ENCODE results near the gene FARP1.

FARP1 gene

DNA sequence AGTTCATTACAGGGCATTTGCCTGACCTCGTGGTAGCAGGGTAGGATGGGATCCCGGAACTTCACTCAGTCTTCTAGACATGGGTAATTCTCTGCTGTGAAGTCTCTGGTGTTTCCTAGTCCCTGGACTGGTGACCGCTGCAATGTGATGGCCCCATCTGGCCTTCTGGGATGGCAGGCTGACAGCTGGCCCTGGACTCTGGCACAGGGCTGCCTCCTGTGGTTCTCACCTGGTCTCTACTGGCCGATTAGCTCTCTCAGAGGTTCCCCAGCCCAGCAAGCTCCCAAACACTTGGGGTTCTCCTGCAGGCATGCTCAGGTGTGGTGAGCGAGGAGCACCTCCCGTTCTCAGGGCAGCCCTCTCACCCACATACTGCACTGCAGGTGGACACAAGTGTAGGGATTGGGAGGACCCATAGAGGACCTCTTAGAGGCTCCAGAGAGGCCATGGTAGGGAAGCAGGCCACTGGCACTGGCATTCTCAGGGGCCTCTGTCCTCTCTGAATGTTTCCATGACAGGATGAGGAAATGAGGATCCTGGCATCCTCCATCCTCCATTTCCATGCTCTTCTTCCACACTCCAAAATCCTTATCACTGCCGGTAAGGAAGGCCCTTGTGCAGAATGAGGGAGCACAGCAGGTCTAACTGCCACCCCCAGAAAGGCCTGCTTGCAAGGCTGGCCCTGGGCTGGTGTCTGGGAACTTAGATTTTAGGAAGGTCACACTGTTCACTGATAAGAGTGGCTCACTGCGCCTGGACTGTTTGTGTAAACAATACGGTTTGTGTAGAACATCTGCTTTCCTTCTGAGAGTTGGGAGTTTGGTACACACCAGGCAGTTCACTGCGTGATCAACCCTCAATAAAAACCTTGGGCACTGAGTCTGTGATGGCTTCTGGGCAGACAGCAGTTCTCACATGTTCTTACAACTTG is 31.5 kb upstream of the FARP1 start:
- no peak overlapping the region for H3K4me3 ChIP-seq (ENCODE audit: low read length)
- no peaks in the 10 kb centered on the region for H4K20me1 ChIP-seq (ENCODE audit: control insufficient read depth, insufficient read depth, low read depth, low read length)
- no peaks in the 10 kb centered on the region for H3K27me3 ChIP-seq (ENCODE audit: control insufficient read depth, low read length)
- H3K9me3 ChIP-seq (ENCODE audit: control insufficient read depth, insufficient read depth, low read length), result no peaks in the 10 kb centered on the region
- no peaks in the 10 kb centered on the region for H3K4me1 ChIP-seq (ENCODE audit: control insufficient read depth, low read length)
- no peaks in the 10 kb centered on the region for H3K79me2 ChIP-seq (ENCODE audit: control insufficient read depth, low read length)
- no peak overlapping the region for H3K27ac ChIP-seq (ENCODE audit: low read depth, low read length)
- no peaks in the 10 kb centered on the region for H3K36me3 ChIP-seq (ENCODE audit: control insufficient read depth, low read length)
- no peaks in the 10 kb centered on the region for H3K9me2 ChIP-seq (replicated peaks; ENCODE audit: control insufficient read depth, low read length)
- TF ChIP-seq, protein P1, sequence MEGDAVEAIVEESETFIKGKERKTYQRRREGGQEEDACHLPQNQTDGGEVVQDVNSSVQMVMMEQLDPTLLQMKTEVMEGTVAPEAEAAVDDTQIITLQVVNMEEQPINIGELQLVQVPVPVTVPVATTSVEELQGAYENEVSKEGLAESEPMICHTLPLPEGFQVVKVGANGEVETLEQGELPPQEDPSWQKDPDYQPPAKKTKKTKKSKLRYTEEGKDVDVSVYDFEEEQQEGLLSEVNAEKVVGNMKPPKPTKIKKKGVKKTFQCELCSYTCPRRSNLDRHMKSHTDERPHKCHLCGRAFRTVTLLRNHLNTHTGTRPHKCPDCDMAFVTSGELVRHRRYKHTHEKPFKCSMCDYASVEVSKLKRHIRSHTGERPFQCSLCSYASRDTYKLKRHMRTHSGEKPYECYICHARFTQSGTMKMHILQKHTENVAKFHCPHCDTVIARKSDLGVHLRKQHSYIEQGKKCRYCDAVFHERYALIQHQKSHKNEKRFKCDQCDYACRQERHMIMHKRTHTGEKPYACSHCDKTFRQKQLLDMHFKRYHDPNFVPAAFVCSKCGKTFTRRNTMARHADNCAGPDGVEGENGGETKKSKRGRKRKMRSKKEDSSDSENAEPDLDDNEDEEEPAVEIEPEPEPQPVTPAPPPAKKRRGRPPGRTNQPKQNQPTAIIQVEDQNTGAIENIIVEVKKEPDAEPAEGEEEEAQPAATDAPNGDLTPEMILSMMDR (IDR thresholded peaks at IDR 0.05; ENCODE audit: low read depth, low read length, poor library complexity, severe bottlenecking), result no peak
- no peak for TF ChIP-seq EZH2phosphoT487 (IDR thresholded peaks at IDR 0.05; ENCODE audit: borderline replicate concordance, low read length)
- no peaks in the 10 kb centered on the region for H3F3A ChIP-seq (ENCODE audit: control insufficient read depth, insufficient read depth)
- no peak overlapping the region for H3K4me2 ChIP-seq (ENCODE audit: low read length)

DNA sequence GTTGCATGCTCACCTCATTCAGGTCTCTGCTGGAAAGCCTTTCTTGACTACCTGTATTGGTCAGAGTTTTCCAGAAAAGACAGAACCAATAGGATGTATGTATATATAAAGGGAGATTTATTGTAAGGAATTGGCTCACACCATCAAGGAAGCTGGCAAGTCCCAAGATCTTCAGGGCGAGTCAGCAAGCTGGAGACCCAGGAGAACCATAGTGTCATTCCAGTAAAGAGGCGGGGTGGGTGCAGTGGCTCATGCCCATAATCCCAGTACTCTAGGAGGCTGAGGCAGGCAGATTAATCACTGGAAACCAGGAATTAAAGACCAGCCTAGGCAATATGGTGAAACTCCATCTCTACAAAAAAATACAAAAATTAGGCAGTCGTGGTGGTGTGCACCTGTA is 30.4 kb upstream of the FARP1 start:
- no peak overlapping the region for H3K27ac ChIP-seq (ENCODE audit: low read depth, low read length)
- H3K27me3 ChIP-seq (ENCODE audit: control insufficient read depth, low read length), result no peaks in the 10 kb centered on the region
- H3K4me1 ChIP-seq (ENCODE audit: control insufficient read depth, low read length), result no peaks in the 10 kb centered on the region
- H3K36me3 ChIP-seq (ENCODE audit: control insufficient read depth, low read length), result no peaks in the 10 kb centered on the region
- no peaks in the 10 kb centered on the region for H3K79me2 ChIP-seq (ENCODE audit: control insufficient read depth, low read length)
- H3K4me2 ChIP-seq (ENCODE audit: low read length), result no peak overlapping the region
- H3K4me3 ChIP-seq (ENCODE audit: low read length), result no peak overlapping the region
- no peaks in the 10 kb centered on the region for H3K9me3 ChIP-seq (ENCODE audit: control insufficient read depth, insufficient read depth, low read length)
- no peaks in the 10 kb centered on the region for H4K20me1 ChIP-seq (ENCODE audit: control insufficient read depth, insufficient read depth, low read depth, low read length)
- TF ChIP-seq, protein P1 (IDR thresholded peaks at IDR 0.05; ENCODE audit: low read depth, low read length, poor library complexity, severe bottlenecking), result no peak
- no peak for TF ChIP-seq EZH2phosphoT487 (IDR thresholded peaks at IDR 0.05; ENCODE audit: borderline replicate concordance, low read length)
- no peaks in the 10 kb centered on the region for H3F3A ChIP-seq (ENCODE audit: control insufficient read depth, insufficient read depth)
- no peaks in the 10 kb centered on the region for H3K9me2 ChIP-seq (replicated peaks; ENCODE audit: control insufficient read depth, low read length)

DNA sequence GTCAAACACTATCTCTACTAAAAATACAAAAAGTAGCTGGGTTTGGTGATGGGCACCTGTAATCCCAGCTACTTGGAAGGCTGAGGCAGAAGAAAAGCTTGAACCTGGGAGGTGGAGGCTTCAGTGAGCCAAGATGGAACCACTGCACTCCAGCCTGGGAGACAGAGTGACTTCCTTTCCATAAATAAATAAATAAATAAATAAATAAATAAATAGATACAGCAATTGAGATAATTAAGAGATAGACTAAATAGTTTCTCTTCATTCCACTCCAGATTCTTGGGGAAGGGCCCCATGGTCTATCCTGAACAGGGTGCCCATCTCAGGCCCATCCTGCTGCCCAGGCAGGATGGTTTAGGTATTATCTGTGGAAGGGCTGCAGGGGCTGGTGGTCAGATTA is 24.0 kb upstream of the FARP1 start:
- Histone ChIP-seq H3K27ac (ENCODE audit: low read depth, low read length) (no peak overlapping the region), H3F3A (ENCODE audit: control insufficient read depth, insufficient read depth) (no peaks in the 10 kb centered on the region), H3K27me3 (ENCODE audit: control insufficient read depth, low read length) (no peaks in the 10 kb centered on the region), H3K4me2 (ENCODE audit: low read length) (no peak overlapping the region), H3K9me2 (replicated peaks; ENCODE audit: control insufficient read depth, low read length) (no peaks in the 10 kb centered on the region), H4K20me1 (ENCODE audit: control insufficient read depth, insufficient read depth, low read depth, low read length) (no peaks in the 10 kb centered on the region), H3K4me1 (ENCODE audit: control insufficient read depth, low read length) (no peaks in the 10 kb centered on the region), H3K79me2 (ENCODE audit: control insufficient read depth, low read length) (no peaks in the 10 kb centered on the region), H3K9me3 (ENCODE audit: control insufficient read depth, insufficient read depth, low read length) (no peaks in the 10 kb centered on the region), H3K4me3 (ENCODE audit: low read length) (no peak overlapping the region), H3K36me3 (ENCODE audit: control insufficient read depth, low read length) (no peaks in the 10 kb centered on the region)
- TF ChIP-seq, protein P1 (IDR thresholded peaks at IDR 0.05; ENCODE audit: low read depth, low read length, poor library complexity, severe bottlenecking), result no peak
- no peak for TF ChIP-seq EZH2phosphoT487 (IDR thresholded peaks at IDR 0.05; ENCODE audit: borderline replicate concordance, low read length)

All from DOHH2 (cell line).